ENCODE results near the gene CCDC180. TPM values are rescaled to one million over a fixed set of nuclear protein-coding genes. Genes with fewer than 3 reads are reported as not detected.

Gene CCDC180
- total RNA-seq, 1 donor from 2014 or later = 10.1 TPM

DNA sequence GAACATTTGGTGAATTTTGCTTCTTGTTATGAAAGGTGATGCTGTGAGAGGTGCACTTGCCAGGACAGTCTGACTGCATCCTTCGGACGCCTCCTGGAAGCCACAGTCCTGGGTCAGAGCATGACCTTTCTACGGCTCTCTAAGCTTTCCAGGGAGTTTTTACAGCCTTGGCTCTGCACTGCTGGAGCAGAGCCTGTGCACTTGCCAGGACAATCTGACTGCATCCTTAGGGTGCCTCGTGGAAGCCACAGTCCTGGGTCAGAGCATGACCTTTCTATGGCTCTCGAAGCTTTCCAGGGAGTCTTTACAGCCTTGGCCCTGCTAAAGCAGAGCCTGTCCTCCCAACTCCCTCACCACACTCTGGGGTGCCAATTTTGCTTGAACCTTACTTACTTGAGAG is 49.6 kb downstream of the CCDC180 start:
- no peak overlapping the region for H3K27ac Mint-ChIP-seq (ENCODE audit: unreplicated experiment)
- no peaks in the 10 kb centered on the region for H3K9me3 Mint-ChIP-seq
- H3K36me3 Mint-ChIP-seq (ENCODE audit: low read depth) = peaks cover 2% of the 10 kb centered on the region
- H3K27me3 Mint-ChIP-seq (ENCODE audit: low read depth) = no peaks in the 10 kb centered on the region
- TF ChIP-seq, protein P1, sequence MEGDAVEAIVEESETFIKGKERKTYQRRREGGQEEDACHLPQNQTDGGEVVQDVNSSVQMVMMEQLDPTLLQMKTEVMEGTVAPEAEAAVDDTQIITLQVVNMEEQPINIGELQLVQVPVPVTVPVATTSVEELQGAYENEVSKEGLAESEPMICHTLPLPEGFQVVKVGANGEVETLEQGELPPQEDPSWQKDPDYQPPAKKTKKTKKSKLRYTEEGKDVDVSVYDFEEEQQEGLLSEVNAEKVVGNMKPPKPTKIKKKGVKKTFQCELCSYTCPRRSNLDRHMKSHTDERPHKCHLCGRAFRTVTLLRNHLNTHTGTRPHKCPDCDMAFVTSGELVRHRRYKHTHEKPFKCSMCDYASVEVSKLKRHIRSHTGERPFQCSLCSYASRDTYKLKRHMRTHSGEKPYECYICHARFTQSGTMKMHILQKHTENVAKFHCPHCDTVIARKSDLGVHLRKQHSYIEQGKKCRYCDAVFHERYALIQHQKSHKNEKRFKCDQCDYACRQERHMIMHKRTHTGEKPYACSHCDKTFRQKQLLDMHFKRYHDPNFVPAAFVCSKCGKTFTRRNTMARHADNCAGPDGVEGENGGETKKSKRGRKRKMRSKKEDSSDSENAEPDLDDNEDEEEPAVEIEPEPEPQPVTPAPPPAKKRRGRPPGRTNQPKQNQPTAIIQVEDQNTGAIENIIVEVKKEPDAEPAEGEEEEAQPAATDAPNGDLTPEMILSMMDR (conservative IDR thresholded peaks at IDR 0.05) = no peak
- H3K4me3 Mint-ChIP-seq = no peak overlapping the region
- no peaks in the 10 kb centered on the region for H3K4me1 Mint-ChIP-seq
- no peak for DNase-seq (ENCODE audit: low read depth, low spot score)

Other genes with a start within 250 kb of the CCDC180 start
- gene TDRD7, start 104.4 kb downstream of the CCDC180 start, total RNA-seq = 1.5 and 1.6 TPM in 2 replicates
- 0.23 and 0.77 TPM in 2 replicates for gene TMOD1, start 194.0 kb downstream of the CCDC180 start, total RNA-seq

Measured in neural crest cell (in vitro differentiated cells).